Immature natural killer cell (primary cell): ENCODE measurements around the gene EYA4. TPM values are rescaled to one million over a fixed set of nuclear protein-coding genes. Genes with fewer than 3 reads are reported as not detected.

ENCODE experiments used
- DNase-seq, 3 donors: peaks; one replicate each; pipeline ENCODE4 v3.0.0; 2022; ENCODE audit warnings: mixed read lengths in 1 of 3
- H3K27ac Mint-ChIP-seq, 6 donors: one replicate each; pipeline ENCODE4 v1.8.0; 2020; ENCODE audit warnings: mixed read lengths in 6 of 6, mild to moderate bottlenecking in 5 of 6, inconsistent platforms in 4 of 6, moderate library complexity in 3 of 6
- H3K27me3 Mint-ChIP-seq, 3 donors: one replicate each; pipeline ENCODE4 v1.8.0; 2020 to 2021; ENCODE audit warnings: low read depth in 3 of 3, mild to moderate bottlenecking in 3 of 3, mixed read lengths in 3 of 3, moderate library complexity in 3 of 3, inconsistent platforms in 1 of 3
- H3K36me3 Mint-ChIP-seq, 3 donors: one replicate each; pipeline ENCODE4 v1.8.0; 2020; ENCODE audit warnings: mixed read lengths in 3 of 3, inconsistent platforms in 2 of 3, mild to moderate bottlenecking in 2 of 3
- H3K4me1 Mint-ChIP-seq, 2 donors: one replicate each; pipeline ENCODE4 v1.8.0; 2020; ENCODE audit warnings: inconsistent platforms in 2 of 2, mild to moderate bottlenecking in 2 of 2, mixed read lengths in 2 of 2, moderate library complexity in 1 of 2
- H3K4me3 Mint-ChIP-seq, 5 donors: one replicate each; pipeline ENCODE4 v1.8.0; 2020; ENCODE audit warnings: mild to moderate bottlenecking in 5 of 5, mixed read lengths in 5 of 5, inconsistent platforms in 3 of 5, moderate library complexity in 3 of 5
- H3K9me3 Mint-ChIP-seq, 6 donors: one replicate each; pipeline ENCODE4 v1.8.0; 2020; ENCODE audit warnings: mild to moderate bottlenecking in 6 of 6, mixed read lengths in 6 of 6, inconsistent platforms in 4 of 6, moderate library complexity in 3 of 6
- polyA plus RNA-seq, 3 donors: library from polyadenylated mRNA; unstranded; fragments of 300-500 nt; fragmentation: Illumina TruSeq; gene quantifications; one replicate each; pipeline ENCODE4 v1.2.3, GENCODE V29; 2021

The EYA4 gene
- polyA plus RNA-seq, 3 donors from 2014 or later: not detected

GRCh38 chr6:133502441-133503335, 261.5 kb downstream of the EYA4 start:
- H3K27ac Mint-ChIP-seq: no peak overlapping the region
- H3K36me3 Mint-ChIP-seq: no peaks in the 10 kb centered on the region
- H3K9me3 Mint-ChIP-seq: peaks cover 0 to 12% (median 2%) of the 10 kb centered on the region in 6 donors
- H3K27me3 Mint-ChIP-seq: peaks cover 0 to 9% (median 0%) of the 10 kb centered on the region in 3 donors
- H3K4me3 Mint-ChIP-seq: no peak overlapping the region
- DNase-seq: no peak
- no peaks in the 10 kb centered on the region for H3K4me1 Mint-ChIP-seq

DNA sequence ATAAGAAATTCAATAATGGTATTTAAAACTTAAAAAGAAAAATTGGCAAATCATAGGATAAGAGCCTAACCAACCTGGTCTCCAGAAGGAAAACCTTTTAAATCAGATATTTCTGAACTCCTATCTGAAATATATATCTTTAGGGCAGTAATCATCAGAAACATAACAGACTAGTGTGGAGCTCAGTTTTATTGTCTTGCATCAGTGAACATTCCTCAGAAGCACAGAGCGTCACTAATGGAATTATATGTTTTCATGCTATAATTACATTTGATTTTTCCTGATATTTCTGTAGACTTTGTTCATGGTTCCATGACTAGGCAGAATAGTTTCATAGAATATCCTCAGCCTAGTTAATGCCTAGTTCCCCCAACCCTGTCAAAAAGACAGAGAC, 262.2 kb downstream of the EYA4 start:
- DNase-seq: no peak
- H3K9me3 Mint-ChIP-seq: peaks cover 0 to 12% (median 2%) of the 10 kb centered on the region in 6 donors
- H3K4me3 Mint-ChIP-seq: no peak overlapping the region
- H3K27ac Mint-ChIP-seq: no peak overlapping the region
- peaks cover 0 to 9% (median 0%) of the 10 kb centered on the region in 3 donors for H3K27me3 Mint-ChIP-seq
- no peaks in the 10 kb centered on the region for H3K4me1 Mint-ChIP-seq
- no peaks in the 10 kb centered on the region for H3K36me3 Mint-ChIP-seq

GRCh38 chr6:133504158-133504557, 263.0 kb downstream of the EYA4 start:
- DNase-seq: no peak
- Mint-ChIP-seq H3K27ac (no peak overlapping the region), H3K4me1 (no peaks in the 10 kb centered on the region), H3K4me3 (no peak overlapping the region), H3K9me3 (peaks cover 0 to 8% (median 2%) of the 10 kb centered on the region in 6 donors), H3K27me3 (peaks cover 0 to 9% (median 0%) of the 10 kb centered on the region in 3 donors), H3K36me3 (no peaks in the 10 kb centered on the region)

DNA sequence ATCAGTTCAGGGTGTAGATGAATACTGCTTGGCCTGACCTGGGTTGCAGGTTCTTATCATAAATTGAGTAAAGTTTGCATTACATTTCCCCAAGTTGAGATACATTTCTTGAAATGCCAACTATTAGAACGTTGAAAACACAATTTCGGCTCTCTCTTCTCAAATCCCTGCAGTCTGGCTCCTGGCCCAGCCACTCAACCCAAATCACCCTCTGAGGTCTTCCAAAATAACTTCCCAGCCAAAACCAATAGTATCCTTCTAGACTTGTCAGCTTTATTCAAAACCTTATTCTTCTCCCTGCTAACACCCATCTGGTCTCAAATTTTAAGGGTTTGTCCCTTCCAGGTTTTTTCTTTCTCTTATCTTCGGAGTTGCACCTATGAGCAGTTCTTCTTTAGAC, 263.6 kb downstream of the EYA4 start:
- no peaks in the 10 kb centered on the region for H3K4me1 Mint-ChIP-seq
- no peak overlapping the region for H3K27ac Mint-ChIP-seq
- H3K27me3 Mint-ChIP-seq: peaks cover 0 to 9% (median 0%) of the 10 kb centered on the region in 3 donors
- no peaks in the 10 kb centered on the region for H3K36me3 Mint-ChIP-seq
- DNase-seq: no peak
- H3K9me3 Mint-ChIP-seq: peaks cover 0 to 8% (median 2%) of the 10 kb centered on the region in 6 donors
- no peak overlapping the region for H3K4me3 Mint-ChIP-seq

- Mint-ChIP-seq H3K36me3 (no peaks in the 10 kb centered on the region), H3K4me1 (no peaks in the 10 kb centered on the region), H3K4me3 (no peak overlapping the region), H3K9me3 (peaks cover 0 to 7% (median 2%) of the 10 kb centered on the region in 6 donors), H3K27me3 (peaks cover 0 to 2% (median 0%) of the 10 kb centered on the region in 3 donors), H3K27ac (no peak overlapping the region)
- no peak for DNase-seq
Measured at GRCh38 chr6:133505681-133506080, 264.5 kb downstream of the EYA4 start.

DNA sequence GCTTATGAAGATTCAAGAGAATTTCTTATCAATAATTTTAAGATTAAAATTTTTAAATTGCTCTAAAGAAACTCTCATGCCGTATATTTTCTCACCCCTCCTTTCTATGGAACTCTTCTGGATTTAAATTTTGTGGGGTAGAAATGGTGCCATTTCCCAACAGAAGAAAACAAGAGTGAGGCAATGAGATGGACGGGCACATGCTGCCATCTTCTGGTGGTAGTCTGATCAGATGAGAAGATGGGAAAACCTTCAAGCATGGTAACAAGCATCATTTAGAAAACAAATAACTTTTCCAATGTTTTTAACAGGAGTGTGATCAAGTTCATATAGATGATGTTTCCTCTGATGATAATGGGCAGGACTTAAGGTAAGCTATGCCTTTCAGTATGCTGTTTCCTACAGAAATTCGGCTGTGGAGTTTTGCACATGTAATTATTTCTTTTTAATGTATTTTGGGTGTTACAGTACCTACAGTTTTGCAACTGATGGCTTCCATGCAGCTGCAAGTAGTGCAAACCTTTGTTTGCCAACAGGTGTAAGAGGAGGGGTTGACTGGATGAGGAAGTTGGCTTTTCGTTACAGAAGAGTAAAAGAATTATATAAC, 271.4 kb downstream of the EYA4 start:
- no peak for DNase-seq
- H3K9me3 Mint-ChIP-seq: peaks cover 0 to 7% (median 0%) of the 10 kb centered on the region in 6 donors
- no peaks in the 10 kb centered on the region for H3K4me1 Mint-ChIP-seq
- no peak overlapping the region for H3K27ac Mint-ChIP-seq
- H3K4me3 Mint-ChIP-seq: no peak overlapping the region
- H3K36me3 Mint-ChIP-seq: no peaks in the 10 kb centered on the region
- H3K27me3 Mint-ChIP-seq: peaks cover 0 to 5% (median 1%) of the 10 kb centered on the region in 3 donors

- H3K4me3 Mint-ChIP-seq: no peak overlapping the region
- H3K36me3 Mint-ChIP-seq: no peaks in the 10 kb centered on the region
Measured at GRCh38 chr6:133523816-133524215, 282.7 kb downstream of the EYA4 start.

DNA sequence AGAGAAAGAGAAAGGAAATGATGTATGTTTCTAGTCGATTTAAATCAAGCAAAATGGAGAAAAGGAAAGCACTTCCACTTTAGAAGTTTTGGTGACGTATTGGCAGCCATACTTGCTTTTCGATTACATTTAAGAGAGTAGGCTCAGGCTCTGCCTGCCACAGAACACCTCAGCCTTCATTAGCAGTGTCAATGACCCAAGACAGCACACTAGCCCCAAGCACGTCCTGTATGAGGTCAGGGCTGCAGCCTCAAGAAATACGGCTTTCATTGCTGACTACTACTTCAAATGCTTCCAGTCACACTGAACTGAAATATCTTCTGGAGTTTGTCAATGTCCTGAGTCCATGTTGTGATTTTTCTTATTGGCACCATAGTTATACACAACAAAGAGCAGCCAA, 285.3 kb downstream of the EYA4 start:
- peaks cover 0 to 1% (median 0%) of the 10 kb centered on the region in 6 donors for H3K9me3 Mint-ChIP-seq
- H3K4me1 Mint-ChIP-seq: no peaks in the 10 kb centered on the region
- DNase-seq: no peak
- no peak overlapping the region for H3K4me3 Mint-ChIP-seq
- H3K27ac Mint-ChIP-seq: no peak overlapping the region
- no peaks in the 10 kb centered on the region for H3K27me3 Mint-ChIP-seq
- H3K36me3 Mint-ChIP-seq: no peaks in the 10 kb centered on the region

More at GRCh38 chr6:133523816-133524215, 282.7 kb downstream of the EYA4 start:
- H3K4me1 Mint-ChIP-seq: no peaks in the 10 kb centered on the region
- H3K27me3 Mint-ChIP-seq: no peaks in the 10 kb centered on the region
- peaks cover 0 to 1% (median 0%) of the 10 kb centered on the region in 6 donors for H3K9me3 Mint-ChIP-seq
- H3K27ac Mint-ChIP-seq: no peak overlapping the region
- DNase-seq: no peak

DNA sequence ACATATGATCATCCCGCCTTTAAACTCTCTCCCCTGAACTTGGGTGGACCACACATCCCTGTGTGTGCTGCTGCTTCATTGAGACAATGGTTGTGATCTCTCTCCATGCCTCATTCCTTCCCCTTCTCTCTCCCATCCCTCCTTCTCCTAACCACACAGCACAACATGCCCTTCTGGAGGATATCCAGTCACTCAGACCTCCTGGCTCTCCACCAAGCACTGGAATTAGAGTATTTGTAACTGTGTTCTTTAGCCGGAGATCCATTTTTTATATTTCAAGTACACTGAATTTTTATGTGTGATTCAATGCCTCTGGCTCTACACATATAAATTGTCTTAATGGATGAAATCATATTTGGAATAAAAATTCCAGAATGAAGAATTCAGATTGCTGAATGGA, 287.4 kb downstream of the EYA4 start:
- no peaks in the 10 kb centered on the region for H3K36me3 Mint-ChIP-seq
- no peaks in the 10 kb centered on the region for H3K4me1 Mint-ChIP-seq
- no peak overlapping the region for H3K27ac Mint-ChIP-seq
- no peak overlapping the region for H3K4me3 Mint-ChIP-seq
- H3K9me3 Mint-ChIP-seq: peaks cover 0 to 1% (median 0%) of the 10 kb centered on the region in 6 donors
- H3K27me3 Mint-ChIP-seq: peaks cover 0 to 5% (median 0%) of the 10 kb centered on the region in 3 donors
- no peak for DNase-seq

GRCh38 chr6:133532908-133533307, 291.8 kb downstream of the EYA4 start:
- no peak for DNase-seq
- Mint-ChIP-seq H3K36me3 (no peaks in the 10 kb centered on the region), H3K4me3 (no peak overlapping the region), H3K27me3 (peaks cover 0 to 5% (median 1%) of the 10 kb centered on the region in 3 donors), H3K4me1 (no peaks in the 10 kb centered on the region), H3K9me3 (peaks cover 0 to 4% (median 0%) of the 10 kb centered on the region in 6 donors), H3K27ac (no peak overlapping the region)

DNA sequence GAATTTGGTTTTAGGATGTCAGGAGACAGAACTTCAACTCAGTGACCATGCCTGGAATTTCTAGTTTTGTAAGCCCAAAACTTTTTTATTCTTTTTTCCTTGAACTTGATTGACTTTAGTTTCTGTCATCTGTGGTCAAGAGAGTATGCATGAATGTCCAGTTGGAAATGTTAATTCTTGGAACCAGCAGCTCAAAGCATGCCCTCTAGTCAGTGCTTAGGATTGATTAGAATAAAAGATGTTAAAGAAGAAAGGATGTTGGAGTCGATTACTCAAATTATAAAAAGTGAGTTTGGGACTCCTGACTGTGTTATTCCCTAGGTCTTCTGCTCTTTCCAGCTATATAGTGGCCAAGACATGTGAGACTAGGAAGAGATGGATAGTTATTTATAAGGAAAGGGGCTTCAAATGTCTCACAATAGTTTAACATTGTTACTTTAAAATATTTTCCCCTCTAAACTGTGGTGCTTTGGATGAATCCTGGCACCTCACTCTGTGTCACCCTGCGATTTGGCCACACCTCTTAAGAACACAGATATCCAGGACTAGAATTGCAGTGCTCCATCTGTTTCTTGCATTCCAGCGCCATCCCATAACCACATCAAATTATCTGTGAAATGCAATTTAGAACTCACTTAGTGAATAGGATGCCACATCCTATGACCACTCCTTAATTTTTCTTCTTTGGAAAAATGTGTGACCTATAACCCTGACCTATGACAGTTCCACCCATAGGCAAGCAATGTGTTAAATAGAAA, 298.5 kb downstream of the EYA4 start:
- no peaks in the 10 kb centered on the region for H3K4me1 Mint-ChIP-seq
- H3K27ac Mint-ChIP-seq: no peak overlapping the region

GRCh38 chr6:133540361-133540760, 299.2 kb downstream of the EYA4 start:
- Mint-ChIP-seq H3K27ac (no peak overlapping the region), H3K4me3 (no peak overlapping the region)

More for the DNA sequence above, 298.5 kb downstream of the EYA4 start:
- no peak for DNase-seq
- no peaks in the 10 kb centered on the region for H3K9me3 Mint-ChIP-seq
- no peak overlapping the region for H3K4me3 Mint-ChIP-seq
- H3K36me3 Mint-ChIP-seq: no peaks in the 10 kb centered on the region
- H3K27me3 Mint-ChIP-seq: peaks cover 1 to 6% (median 2%) of the 10 kb centered on the region in 3 donors

DNA sequence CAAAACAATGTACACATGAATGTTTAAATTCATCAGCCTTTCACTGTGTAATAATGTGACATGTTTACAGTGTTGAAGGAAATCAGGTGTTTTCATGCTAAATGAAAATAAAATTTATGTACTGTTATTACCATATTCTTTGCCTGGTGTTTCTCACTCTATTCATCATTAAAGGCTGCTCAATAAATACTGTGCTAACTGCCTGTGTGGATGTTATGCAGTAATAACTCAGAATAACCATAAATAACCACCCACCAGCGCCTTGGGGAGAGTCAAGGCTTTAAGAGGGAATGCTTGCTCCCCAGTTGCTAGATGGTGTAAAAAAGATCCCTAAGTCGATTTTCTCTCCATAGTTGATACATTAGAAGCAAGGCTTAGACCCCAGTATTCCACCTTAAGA, 299.9 kb downstream of the EYA4 start:
- Mint-ChIP-seq H3K27me3 (peaks cover 1 to 5% (median 2%) of the 10 kb centered on the region in 3 donors), H3K4me1 (no peaks in the 10 kb centered on the region), H3K36me3 (no peaks in the 10 kb centered on the region), H3K9me3 (no peaks in the 10 kb centered on the region), H3K4me3 (no peak overlapping the region), H3K27ac (no peak overlapping the region)
- no peak for DNase-seq

More at GRCh38 chr6:133540361-133540760, 299.2 kb downstream of the EYA4 start:
- DNase-seq: no peak
- Mint-ChIP-seq H3K4me1 (no peaks in the 10 kb centered on the region), H3K36me3 (no peaks in the 10 kb centered on the region), H3K9me3 (no peaks in the 10 kb centered on the region), H3K27me3 (peaks cover 1 to 5% (median 2%) of the 10 kb centered on the region in 3 donors)
